NB4 (cell line): ENCODE results near the gene ZXDC.

Experiments used
- DNase-seq: peaks from one replicate; pipeline ENCODE4 v3.0.0; 2010; ENCODE audit warnings: low read depth
- H3K4me3 ChIP-seq: one replicate; pipeline ENCODE4 v1.5.1; 2011; ENCODE audit warnings: mild to moderate bottlenecking, low read depth, low read length, moderate library complexity
- CTCF ChIP-seq: IDR thresholded peaks from one replicate; pipeline ENCODE4 v1.5.1; 2012; ENCODE audit warnings: low read depth, low read length
- MYC ChIP-seq: IDR thresholded peaks from 2 replicates; pipeline ENCODE4 v1.6.1; 2011; ENCODE audit warnings: low read depth, low read length
- POLR2A ChIP-seq: IDR thresholded peaks from 2 replicates; pipeline ENCODE4 v1.6.1; 2011; ENCODE audit warnings: mild to moderate bottlenecking; ENCODE audit not compliant: insufficient read length; ENCODE audit errors: extremely low read depth
- TF ChIP-seq, protein P1 (sequence below): IDR thresholded peaks from 2 replicates; pipeline ENCODE4 v1.6.1; 2011; ENCODE audit warnings: low read depth, low read length

The ZXDC gene

DNA sequence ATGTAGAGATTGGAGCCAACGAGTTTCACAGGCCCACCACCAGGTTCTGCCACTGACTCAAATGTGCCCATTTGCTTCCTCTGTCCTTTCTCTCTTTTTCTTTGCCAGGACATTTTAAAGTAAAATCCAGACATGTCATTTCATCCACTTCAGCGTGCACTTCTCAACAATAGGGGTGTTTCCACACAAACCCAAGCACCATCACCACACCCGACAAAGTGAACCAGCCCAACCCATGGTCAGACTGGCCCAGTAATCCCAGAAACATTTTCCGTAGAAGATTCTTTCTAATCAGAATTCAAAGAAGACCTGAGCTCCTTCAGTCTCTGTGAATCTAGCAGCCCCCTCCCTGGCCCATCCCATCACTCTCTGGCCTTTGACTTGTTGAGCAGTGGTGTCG is 67.6 kb downstream of the ZXDC start:
- TF ChIP-seq, protein P1, sequence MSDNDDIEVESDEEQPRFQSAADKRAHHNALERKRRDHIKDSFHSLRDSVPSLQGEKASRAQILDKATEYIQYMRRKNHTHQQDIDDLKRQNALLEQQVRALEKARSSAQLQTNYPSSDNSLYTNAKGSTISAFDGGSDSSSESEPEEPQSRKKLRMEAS, result no peak
- TF ChIP-seq MYC (no peak), CTCF (no peak), POLR2A (no peak)
- DNase-seq, result no peak
- H3K4me3 ChIP-seq, result no peak overlapping the region

DNA sequence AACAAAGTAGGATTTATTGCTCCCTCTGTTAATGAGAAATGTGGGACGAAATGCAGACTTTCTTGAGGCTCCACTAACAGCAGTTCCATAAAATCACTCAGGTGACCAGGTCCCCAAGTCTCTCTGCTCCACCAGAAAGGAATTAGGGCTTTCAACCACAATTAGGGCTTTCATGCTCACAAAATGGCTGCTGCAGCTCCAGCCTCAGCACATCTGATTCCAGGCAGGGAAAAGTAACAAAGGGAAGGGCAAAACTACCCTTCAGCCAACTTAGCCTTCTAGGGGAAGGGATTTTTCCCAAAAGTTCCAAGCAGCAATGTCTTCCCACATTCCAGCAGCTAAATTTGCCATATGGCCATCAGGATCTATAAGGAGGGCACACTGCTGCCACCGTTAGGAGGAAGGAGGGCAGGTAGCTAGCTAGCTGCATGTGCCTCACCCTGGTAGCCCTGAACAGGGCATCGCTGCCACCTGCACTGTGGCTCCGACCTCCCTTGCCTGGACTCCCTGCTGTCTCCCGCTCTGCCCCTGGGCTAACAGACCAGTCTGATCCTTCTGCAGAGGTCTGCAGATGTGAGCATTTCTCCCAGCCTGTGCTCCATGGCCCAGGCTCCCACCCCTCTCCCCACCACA is 68.2 kb downstream of the ZXDC start:
- no peak overlapping the region for H3K4me3 ChIP-seq
- TF ChIP-seq POLR2A (no peak), MYC (no peak), CTCF (no peak)
- TF ChIP-seq, protein P1, result no peak
- no peak for DNase-seq

DNA sequence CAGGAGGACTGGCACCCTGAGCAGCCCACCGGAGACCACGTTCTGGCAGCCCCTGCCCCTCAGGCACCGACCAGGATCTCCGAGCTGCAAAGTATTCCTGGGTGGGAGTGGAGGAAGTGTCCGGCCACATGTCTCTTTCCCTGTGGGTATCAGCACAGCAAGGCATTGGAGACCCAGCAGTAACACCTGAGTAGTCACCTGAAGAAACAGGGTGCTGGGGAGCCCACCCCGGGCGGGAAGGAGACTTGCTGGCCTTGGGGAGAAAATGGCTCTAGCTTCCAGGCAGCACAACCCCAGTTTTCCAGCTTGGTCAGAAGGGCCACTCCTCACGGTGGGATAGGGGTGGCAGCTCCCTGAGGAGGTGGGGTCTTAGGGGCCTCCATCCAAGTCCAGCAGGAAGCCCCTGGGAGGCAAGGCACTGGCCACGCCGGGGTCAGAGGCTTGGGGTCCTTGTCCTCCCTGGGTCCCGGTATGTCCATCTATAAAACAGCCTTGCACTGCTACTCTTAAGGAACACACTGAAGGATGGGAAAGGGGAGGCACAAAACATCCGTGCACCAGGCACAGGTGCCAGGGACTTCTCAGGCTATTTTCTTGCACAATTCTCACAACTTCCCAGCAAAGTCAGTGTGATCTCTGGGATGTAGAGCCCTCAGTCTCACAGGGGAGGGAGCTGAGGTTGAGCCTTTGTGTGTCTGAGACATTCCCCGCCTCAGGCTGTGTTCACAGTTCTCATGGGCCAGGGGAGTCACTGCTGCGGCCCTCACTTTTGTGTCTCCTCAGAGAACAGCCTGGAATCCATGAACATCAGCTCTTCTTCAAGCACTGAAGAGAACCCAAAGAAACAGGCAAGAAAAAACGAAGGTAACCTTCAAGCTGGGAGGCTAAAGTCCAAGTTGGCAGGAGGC is 69.0 kb downstream of the ZXDC start:
- DNase-seq, result no peak

GRCh38 chr3:126402666-126403302 is 72.9 kb downstream of the ZXDC start:
- DNase-seq, result no peak
- no peak for TF ChIP-seq POLR2A
- no peak for TF ChIP-seq CTCF
- TF ChIP-seq MYC, result no peak
- TF ChIP-seq, protein P1, result no peak
- H3K4me3 ChIP-seq, result no peak overlapping the region

More for the DNA sequence above, 69.0 kb downstream of the ZXDC start:
- TF ChIP-seq, protein P1, result no peak
- TF ChIP-seq POLR2A, result no peak
- TF ChIP-seq MYC, result no peak
- no peak for TF ChIP-seq CTCF
- no peak overlapping the region for H3K4me3 ChIP-seq

- no peak for TF ChIP-seq POLR2A
- no peak for TF ChIP-seq MYC
- TF ChIP-seq CTCF, result no peak
- TF ChIP-seq, protein P1, result no peak
- DNase-seq, result no peak
- H3K4me3 ChIP-seq, result no peak overlapping the region
Measured at GRCh38 chr3:126402178-126402577, 73.5 kb downstream of the ZXDC start.
